BE2C (cell line): ENCODE measurements around the gene GPR32.

Experiments
- DNase-seq: peaks from one replicate; pipeline ENCODE4 v3.0.0-alpha.2; 2020
- H3K27me3 ChIP-seq: fragments of 250-450 bp; sonication (Bioruptor Pico); 2 replicates; pipeline ENCODE4 v1.5.1; 2020; ENCODE audit warnings: mild to moderate bottlenecking
- H3K36me3 ChIP-seq: fragments of 250-450 bp; sonication (Bioruptor Pico); 2 replicates; pipeline ENCODE4 v1.5.1; 2020; ENCODE audit warnings: mild to moderate bottlenecking
- H3K4me1 ChIP-seq: fragments of 250-450 bp; sonication (Bioruptor Pico); 2 replicates; pipeline ENCODE4 v1.5.1; 2020
- H3K4me3 ChIP-seq: 2 replicates; pipeline ENCODE4 v1.5.1; 2011; ENCODE audit warnings: low read depth, low read length
- H3K9me3 ChIP-seq: fragments of 250-450 bp; sonication (Bioruptor Pico); 2 replicates; pipeline ENCODE4 v1.5.1; 2020
- CTCF ChIP-seq: IDR thresholded peaks from 2 replicates; pipeline ENCODE4 v1.5.1; 2012; ENCODE audit warnings: mild to moderate bottlenecking, low read depth, low read length

The GPR32 gene

GRCh38 chr19:50724522-50725217 is 45.6 kb upstream of the GPR32 start:
- TF ChIP-seq CTCF: peak; percentile 85
- no peaks in the 10 kb centered on the region for H3K27me3 ChIP-seq
- DNase-seq: peak; percentile 100
- H3K36me3 ChIP-seq: no peaks in the 10 kb centered on the region; the same call in 1 of the 2 replicates
- peaks cover 3% of the 10 kb centered on the region for H3K4me1 ChIP-seq
- no peaks in the 10 kb centered on the region for H3K9me3 ChIP-seq
- H3K4me3 ChIP-seq: peak overlapping the region; percentile 76

- no peak for TF ChIP-seq CTCF
- no peak for DNase-seq
- no peaks in the 10 kb centered on the region for H3K27me3 ChIP-seq
- H3K9me3 ChIP-seq: no peaks in the 10 kb centered on the region
- peaks cover 3% of the 10 kb centered on the region for H3K4me1 ChIP-seq
- no peaks in the 10 kb centered on the region; the same call in 1 of the 2 replicates for H3K36me3 ChIP-seq
- H3K4me3 ChIP-seq: peak overlapping the region; percentile 76
Measured at GRCh38 chr19:50725218-50725910, 44.9 kb upstream of the GPR32 start.

DNA sequence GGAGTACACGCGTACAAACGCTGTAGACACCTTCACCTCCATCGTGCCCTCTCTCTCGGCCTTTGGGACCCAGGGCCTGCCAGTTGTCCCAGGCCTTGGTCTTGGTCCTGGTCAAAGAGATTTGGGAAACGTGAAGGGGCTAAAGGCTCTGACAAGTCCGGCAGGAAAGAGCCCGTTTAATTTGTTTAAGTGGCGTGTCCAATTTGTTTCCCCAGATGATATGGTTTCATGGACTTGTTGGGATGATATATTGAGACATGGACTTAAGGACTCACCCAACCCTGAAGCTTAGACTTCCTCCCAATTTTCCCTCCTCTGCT is 44.4 kb upstream of the GPR32 start:
- Histone ChIP-seq H3K9me3 (no peaks in the 10 kb centered on the region), H3K4me1 (peaks cover 3% of the 10 kb centered on the region), H3K4me3 (peak overlapping the region; percentile 76), H3K36me3 (no peaks in the 10 kb centered on the region; the same call in 1 of the 2 replicates), H3K27me3 (no peaks in the 10 kb centered on the region)
- DNase-seq: no peak
- no peak for TF ChIP-seq CTCF

GRCh38 chr19:50728084-50728737 is 42.1 kb upstream of the GPR32 start:
- Histone ChIP-seq H3K4me3 (peak overlapping the region; percentile 37), H3K9me3 (no peaks in the 10 kb centered on the region), H3K4me1 (peaks cover 3% of the 10 kb centered on the region), H3K36me3 (no peaks in the 10 kb centered on the region; the same call in 1 of the 2 replicates), H3K27me3 (peaks cover 8% of the 10 kb centered on the region)
- DNase-seq: peak; percentile 97
- no peak for TF ChIP-seq CTCF

- peaks cover 22% of the 10 kb centered on the region for H3K27me3 ChIP-seq
- no peak for DNase-seq
- no peaks in the 10 kb centered on the region for H3K9me3 ChIP-seq
- no peak for TF ChIP-seq CTCF
- H3K36me3 ChIP-seq: no peaks in the 10 kb centered on the region; the same call in 1 of the 2 replicates
- peaks cover 3% of the 10 kb centered on the region for H3K4me1 ChIP-seq
- H3K4me3 ChIP-seq: no peak overlapping the region
Measured at GRCh38 chr19:50729894-50730293, 40.4 kb upstream of the GPR32 start.
